ENCODE results near the gene PRKCD.

- TF ChIP-seq, protein P1, sequence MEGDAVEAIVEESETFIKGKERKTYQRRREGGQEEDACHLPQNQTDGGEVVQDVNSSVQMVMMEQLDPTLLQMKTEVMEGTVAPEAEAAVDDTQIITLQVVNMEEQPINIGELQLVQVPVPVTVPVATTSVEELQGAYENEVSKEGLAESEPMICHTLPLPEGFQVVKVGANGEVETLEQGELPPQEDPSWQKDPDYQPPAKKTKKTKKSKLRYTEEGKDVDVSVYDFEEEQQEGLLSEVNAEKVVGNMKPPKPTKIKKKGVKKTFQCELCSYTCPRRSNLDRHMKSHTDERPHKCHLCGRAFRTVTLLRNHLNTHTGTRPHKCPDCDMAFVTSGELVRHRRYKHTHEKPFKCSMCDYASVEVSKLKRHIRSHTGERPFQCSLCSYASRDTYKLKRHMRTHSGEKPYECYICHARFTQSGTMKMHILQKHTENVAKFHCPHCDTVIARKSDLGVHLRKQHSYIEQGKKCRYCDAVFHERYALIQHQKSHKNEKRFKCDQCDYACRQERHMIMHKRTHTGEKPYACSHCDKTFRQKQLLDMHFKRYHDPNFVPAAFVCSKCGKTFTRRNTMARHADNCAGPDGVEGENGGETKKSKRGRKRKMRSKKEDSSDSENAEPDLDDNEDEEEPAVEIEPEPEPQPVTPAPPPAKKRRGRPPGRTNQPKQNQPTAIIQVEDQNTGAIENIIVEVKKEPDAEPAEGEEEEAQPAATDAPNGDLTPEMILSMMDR (IDR thresholded peaks at IDR 0.05) = no peak
- TF ChIP-seq POLR2A (IDR thresholded peaks at IDR 0.05) = no peak
Observed at GRCh38 chr3:53223025-53223424, 62.0 kb downstream of the PRKCD start.

Measured in Peyer's patch (tissue), 4 donors.